Stimulated activated CD8-positive, alpha-beta memory T cell treated with anti-CD3 and anti-CD28 coated beads, Interleukin-7, amount 100 ng/mL, for 24 hours (primary cell): ENCODE measurements around the gene PRR9.
"Not testable (repeated sequence)": the region's sequence is repeated elsewhere in the genome, so short reads cannot be mapped to it uniquely, and the experiment has no call there.

Experiments used
- DNase-seq: peaks from one replicate; pipeline ENCODE4 v3.0.0-alpha.2; 2020; ENCODE audit warnings: low read depth

The PRR9 gene

GRCh38 chr1:153229076-153229829 is 11.9 kb downstream of the PRR9 start:
- not testable (repeated sequence) for DNase-seq

- no peak for DNase-seq
These were observed 14.0 kb downstream of the PRR9 start for GRCh38 chr1:153231363-153231762.

- DNase-seq, result no peak
These were observed 14.4 kb downstream of the PRR9 start for GRCh38 chr1:153231785-153232184.

- DNase-seq, result no peak
These were observed 15.2 kb downstream of the PRR9 start for GRCh38 chr1:153232553-153232952.

DNA sequence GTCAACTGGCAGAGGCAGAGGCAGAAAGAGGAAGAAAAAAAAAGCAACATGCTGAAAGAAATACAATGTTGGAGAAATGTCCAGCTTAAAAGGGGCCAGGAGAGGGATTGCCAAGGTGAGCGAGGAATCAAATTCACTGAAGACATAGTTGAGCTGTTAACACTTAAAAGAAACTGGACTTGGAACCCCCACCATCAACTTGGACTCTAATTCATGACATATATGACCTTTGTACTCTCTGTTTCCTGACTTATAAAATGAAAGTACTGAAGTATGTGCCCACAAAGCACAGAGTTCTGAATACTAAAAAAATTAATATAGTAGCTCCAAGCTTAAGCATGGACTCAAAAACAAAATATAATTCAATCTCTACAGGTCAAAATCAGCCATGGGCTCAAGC is 16.1 kb downstream of the PRR9 start:
- DNase-seq, result no peak

- no peak for DNase-seq
These were observed 21.1 kb downstream of the PRR9 start for GRCh38 chr1:153238527-153238926.

- no peak for DNase-seq
These were observed 24.8 kb downstream of the PRR9 start for GRCh38 chr1:153242160-153242559.

DNA sequence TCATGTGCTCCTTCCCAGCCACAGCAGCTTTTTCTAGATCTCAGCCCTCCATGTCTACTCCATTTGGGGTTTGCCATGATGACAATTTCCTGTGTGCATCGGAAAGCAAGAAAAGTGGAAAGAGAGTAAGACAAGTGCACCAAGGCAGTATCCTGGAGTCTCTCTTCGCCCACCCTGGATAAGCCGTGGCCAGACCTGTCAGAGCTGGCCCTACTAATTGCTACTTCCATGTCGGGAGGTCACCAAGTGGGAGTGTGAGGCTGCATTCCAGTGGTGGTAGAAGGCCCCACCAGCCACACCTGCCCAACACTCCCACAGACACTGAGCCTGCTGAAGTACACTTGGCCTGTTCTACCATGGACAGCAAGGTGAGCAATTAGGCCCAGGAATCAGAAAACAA is 28.1 kb downstream of the PRR9 start:
- DNase-seq, result no peak

- no peak for DNase-seq
These were observed 28.6 kb downstream of the PRR9 start for GRCh38 chr1:153246018-153246417.

DNA sequence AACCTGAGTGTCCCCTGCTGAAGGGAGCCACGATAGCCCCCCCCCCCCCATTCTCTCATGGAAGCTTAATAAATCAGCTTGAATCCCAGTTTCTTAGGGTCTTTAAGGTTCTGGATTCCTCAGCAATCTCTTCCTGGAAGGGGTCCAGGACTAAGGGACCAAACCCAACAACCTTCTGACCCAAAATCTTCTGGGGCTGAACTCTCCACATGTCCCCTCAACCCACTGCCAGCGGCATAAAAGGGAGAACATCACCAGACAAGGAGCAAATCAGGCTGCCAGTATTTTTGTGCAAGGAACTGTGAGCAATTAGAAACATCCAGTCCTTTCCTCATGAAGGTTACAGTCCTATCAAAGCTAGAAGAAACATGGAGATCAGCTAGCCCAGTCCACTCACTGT is 29.4 kb downstream of the PRR9 start:
- DNase-seq, result no peak

GRCh38 chr1:153248176-153248879 is 30.9 kb downstream of the PRR9 start:
- DNase-seq, result no peak

- DNase-seq, result no peak
These were observed 32.8 kb downstream of the PRR9 start for GRCh38 chr1:153250166-153250565.

DNA sequence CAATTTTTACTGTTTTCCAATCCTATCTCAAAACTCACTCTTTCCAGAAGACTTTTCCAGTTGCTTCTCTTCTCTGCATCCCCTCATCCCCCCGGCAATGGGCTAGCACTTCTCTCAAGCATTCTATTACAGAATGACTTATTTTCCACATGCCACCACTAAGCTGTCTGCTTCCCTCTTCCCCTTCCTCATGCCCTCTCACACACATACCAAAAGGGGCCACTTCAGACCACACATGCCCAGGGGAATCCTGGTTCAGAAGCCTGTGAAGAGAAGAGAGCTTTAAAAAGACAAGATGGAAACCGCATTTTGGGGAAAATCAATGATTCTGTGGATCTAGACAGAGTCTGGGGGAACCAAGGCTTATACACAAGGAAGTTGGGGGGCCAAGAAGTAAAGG is 33.7 kb downstream of the PRR9 start:
- no peak for DNase-seq

DNA sequence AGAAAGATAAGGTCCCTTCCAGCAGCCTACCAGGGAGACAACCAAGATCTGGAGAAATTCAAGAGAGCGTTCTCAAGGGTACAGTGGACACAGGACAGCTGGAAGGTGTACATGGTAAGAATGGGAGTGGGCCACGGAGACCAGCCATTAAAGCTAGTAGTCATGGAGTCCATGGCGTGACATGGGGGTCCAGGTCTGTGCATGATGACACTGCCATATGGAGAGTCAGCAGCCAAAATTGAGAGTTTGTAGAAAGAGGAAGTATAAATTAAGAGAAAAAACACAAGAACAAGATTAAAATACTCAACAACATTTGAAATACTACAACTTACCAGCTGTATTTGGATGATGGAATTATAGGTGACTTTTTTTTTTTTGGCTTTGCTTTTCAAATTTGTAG is 34.2 kb downstream of the PRR9 start:
- DNase-seq, result no peak

GRCh38 chr1:153251988-153252387 is 34.6 kb downstream of the PRR9 start:
- no peak for DNase-seq

GRCh38 chr1:153253076-153253475 is 35.7 kb downstream of the PRR9 start:
- no peak for DNase-seq

DNA sequence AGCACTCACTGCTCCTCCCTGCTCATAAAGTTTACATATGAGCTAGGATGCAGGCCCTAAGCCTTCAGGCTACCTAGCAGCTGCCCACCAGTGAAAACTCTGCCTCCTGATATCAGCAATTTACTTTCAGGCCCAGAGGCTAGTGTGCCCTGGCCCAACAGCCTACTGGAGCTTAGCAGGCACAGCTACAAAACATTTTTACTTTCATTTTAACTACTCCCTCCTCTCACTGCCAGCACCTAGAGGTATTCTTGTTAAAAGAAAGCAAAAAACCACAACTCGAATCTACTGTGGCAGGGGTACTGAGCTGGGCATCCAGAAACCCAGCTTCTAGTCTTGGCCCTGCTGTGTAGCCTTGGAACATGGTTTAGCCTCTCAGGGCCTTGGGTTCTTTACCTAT is 36.3 kb downstream of the PRR9 start:
- no peak for DNase-seq

DNA sequence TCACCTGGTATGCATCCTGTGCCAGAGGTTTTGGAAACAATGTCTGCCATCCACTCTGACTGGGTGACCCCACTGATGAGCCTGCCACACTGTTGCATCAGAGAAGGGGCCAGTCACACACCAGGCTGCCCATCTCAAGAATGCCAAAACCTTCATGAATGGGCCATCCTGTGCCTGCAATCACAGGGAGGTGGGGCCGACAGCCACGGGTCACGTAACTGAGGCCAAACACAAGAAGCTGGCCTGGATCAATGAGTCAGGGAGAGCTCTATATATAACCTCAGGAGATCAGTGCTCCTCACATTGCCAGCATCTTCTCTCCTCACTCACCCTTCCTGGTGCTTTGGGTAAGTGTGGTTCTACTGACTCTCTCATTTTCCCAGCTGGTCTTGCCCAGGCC is 42.0 kb downstream of the PRR9 start, which contains the start of gene LORICRIN:
LORICRIN (plus strand) TSS at position 301 of the 400 bp plus-strand sequence. CDS start 1,263 bp downstream, outside the sequence.
- DNase-seq, result no peak

- DNase-seq, result no peak
These were observed 43.3 kb downstream of the PRR9 start for GRCh38 chr1:153260585-153261280.

GRCh38 chr1:153261281-153262069 is 44.1 kb downstream of the PRR9 start:
- no peak for DNase-seq

DNA sequence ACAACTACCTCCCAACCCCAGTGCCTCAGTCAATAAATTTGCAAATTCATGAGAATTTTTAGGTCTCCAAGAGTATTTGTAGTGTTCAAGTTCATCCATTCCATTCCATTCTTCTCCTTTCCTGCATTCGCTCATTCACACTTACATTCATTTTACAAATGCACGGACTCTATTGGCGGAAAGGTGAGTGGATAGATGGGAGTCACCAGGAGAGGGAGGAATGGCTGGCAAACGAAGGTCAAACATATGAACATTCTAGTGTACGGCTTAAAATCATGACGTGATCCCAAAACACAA is 44.6 kb downstream of the PRR9 start:
- no peak for DNase-seq

- DNase-seq, result no peak
These were observed 45.2 kb downstream of the PRR9 start for GRCh38 chr1:153262462-153263157.
